Nephron progenitor cell (in vitro differentiated cells): ENCODE data around the gene RGL2.

Experiments used
- DNase-seq: peaks from one replicate; pipeline ENCODE4 v3.0.0; 2021
- H3K27ac Mint-ChIP-seq: 2 replicates; pipeline ENCODE4 v1.8.0; 2021; ENCODE audit warnings: mild to moderate bottlenecking, moderate library complexity, mixed read lengths
- H3K27me3 Mint-ChIP-seq: 2 replicates; pipeline ENCODE4 v1.8.0; 2021; ENCODE audit warnings: mild to moderate bottlenecking, low read depth, mixed read lengths; ENCODE audit not compliant: poor library complexity
- H3K36me3 Mint-ChIP-seq: 2 replicates; pipeline ENCODE4 v1.8.0; 2021; ENCODE audit warnings: low read depth, mixed read lengths
- H3K4me1 Mint-ChIP-seq: 2 replicates; pipeline ENCODE4 v1.8.0; 2021; ENCODE audit warnings: mixed read lengths
- H3K4me3 Mint-ChIP-seq: 2 replicates; pipeline ENCODE4 v1.8.0; 2021; ENCODE audit warnings: mild to moderate bottlenecking, moderate library complexity, mixed read lengths
- H3K9me3 Mint-ChIP-seq: 2 replicates; pipeline ENCODE4 v1.8.0; 2021; ENCODE audit warnings: mild to moderate bottlenecking, moderate library complexity, mixed read lengths
- CTCF ChIP-seq: fragments of 200-600 bp; sonication (generic); IDR thresholded peaks from 2 replicates; pipeline ENCODE4 v1.5.0; 2021; ENCODE audit warnings: antibody characterized with exemption

The RGL2 gene

GRCh38 chr6:33273924-33274902 lies 24.5 kb downstream of the RGL2 start:
- Mint-ChIP-seq H3K4me1 (peaks cover 75% of the 10 kb centered on the region), H3K27ac (peak overlapping the region; percentile 97), H3K9me3 (no peaks in the 10 kb centered on the region), H3K36me3 (peaks cover 40% of the 10 kb centered on the region), H3K27me3 (no peaks in the 10 kb centered on the region), H3K4me3 (peak overlapping the region; percentile 96)
- no peak for DNase-seq
- TF ChIP-seq CTCF = no peak

- H3K27ac Mint-ChIP-seq = peak overlapping the region; percentile 100
- peak overlapping the region; percentile 96 for H3K4me3 Mint-ChIP-seq
- H3K9me3 Mint-ChIP-seq = no peaks in the 10 kb centered on the region
- DNase-seq = no peak
- TF ChIP-seq CTCF = no peak
- no peaks in the 10 kb centered on the region for H3K27me3 Mint-ChIP-seq
- H3K36me3 Mint-ChIP-seq = peaks cover 46% of the 10 kb centered on the region
- H3K4me1 Mint-ChIP-seq = peaks cover 75% of the 10 kb centered on the region
Observed at GRCh38 chr6:33273129-33273923, 25.4 kb downstream of the RGL2 start.

GRCh38 chr6:33272275-33273128 lies 26.2 kb downstream of the RGL2 start:
- H3K4me1 Mint-ChIP-seq = peaks cover 71% of the 10 kb centered on the region
- no peaks in the 10 kb centered on the region for H3K9me3 Mint-ChIP-seq
- no peak for TF ChIP-seq CTCF
- peak overlapping the region; percentile 100 for H3K27ac Mint-ChIP-seq
- DNase-seq = no peak
- H3K27me3 Mint-ChIP-seq = no peaks in the 10 kb centered on the region
- peak overlapping the region; percentile 96 for H3K4me3 Mint-ChIP-seq
- H3K36me3 Mint-ChIP-seq = peaks cover 52% of the 10 kb centered on the region

GRCh38 chr6:33271468-33272274 lies 27.1 kb downstream of the RGL2 start, which contains the start of the genes RPS18 and VPS52:
TSS of gene RPS18 (plus strand) at chr6:33272075. CDS start at chr6:33272120, 45 bp downstream.
TSS of gene VPS52 (minus strand) at chr6:33271876. CDS start at chr6:33271675, 201 bp downstream.
- Mint-ChIP-seq H3K27me3 (no peaks in the 10 kb centered on the region), H3K4me3 (peak within 1 kb of the TSS; percentile 96), H3K9me3 (no peaks in the 10 kb centered on the region), H3K27ac (peak within 1 kb of the TSS; percentile 100), H3K4me1 (peaks cover 67% of the 10 kb centered on the region), H3K36me3 (peaks cover 56% of the 10 kb centered on the region)
- no peak for TF ChIP-seq CTCF
- peak; percentile 86 for DNase-seq

GRCh38 chr6:33271117-33271467 lies 27.6 kb downstream of the RGL2 start:
- no peak for TF ChIP-seq CTCF
- H3K27ac Mint-ChIP-seq = peak overlapping the region; percentile 100
- no peaks in the 10 kb centered on the region for H3K9me3 Mint-ChIP-seq
- H3K36me3 Mint-ChIP-seq = peaks cover 58% of the 10 kb centered on the region
- H3K4me3 Mint-ChIP-seq = peak overlapping the region; percentile 96
- H3K4me1 Mint-ChIP-seq = peaks cover 61% of the 10 kb centered on the region
- H3K27me3 Mint-ChIP-seq = no peaks in the 10 kb centered on the region
- DNase-seq = no peak
